H1 (cell line): ENCODE data around the gene CIITA. TPM values are rescaled to one million over a fixed set of nuclear protein-coding genes. Genes with fewer than 3 reads are reported as not detected.

Source experiments
- CTCF ChIA-PET: fragments of 300-600 bp; sonication (Branson Sonifier 250); formaldehyde crosslinking; loops from one replicate; lab custom pipeline; 2021; ENCODE audit not compliant: partially characterized antibody; lab: Charles Lee
- POLR2A ChIA-PET: fragments of 300-600 bp; sonication (Branson Sonifier 250); formaldehyde crosslinking; loops from one replicate; lab custom pipeline; 2021; ENCODE audit warnings: inconsistent platforms; ENCODE audit not compliant: partially characterized antibody; lab: Charles Lee
- DNase-seq, 2 experiments: peaks; one replicate each; pipeline versions ENCODE4 v3.0.0 to v3.0.0-alpha.2; 2010 to 2022; ENCODE audit warnings: low spot score in 2 of 2, low read depth in 1 of 2, mixed read lengths in 1 of 2
- FAIRE-seq: peaks from 2 replicates; lab custom pipeline; 2011; peaks lifted over from hg19 to GRCh38; lab: Jason Lieb, UNC
- H2AFZ ChIP-seq: 2 replicates; pipeline ENCODE4 v1.8.1; 2012; ENCODE audit warnings: low read length, inconsistent platforms
- H2AK5ac ChIP-seq: 2 replicates; pipeline ENCODE4 v1.6.1; 2013; ENCODE audit warnings: low read depth, low read length
- H2BK120ac ChIP-seq: replicated peaks from 2 replicates; pipeline ENCODE3; 2013; ENCODE audit warnings: low read depth, low read length, inconsistent platforms
- H2BK12ac ChIP-seq: 2 replicates; pipeline ENCODE4 v1.6.1; 2013; ENCODE audit warnings: low read depth, low read length
- H2BK15ac ChIP-seq: 2 replicates; pipeline ENCODE4 v1.6.1; 2013; ENCODE audit warnings: low read length
- H2BK20ac ChIP-seq: 2 replicates; pipeline ENCODE4 v1.6.1; 2013; ENCODE audit warnings: low read length
- H2BK5ac ChIP-seq: 2 replicates; pipeline ENCODE4 v1.6.1; 2013; ENCODE audit warnings: low read depth, low read length
- H3K14ac ChIP-seq: 2 replicates; pipeline ENCODE4 v1.6.1; 2013; ENCODE audit warnings: inconsistent platforms; ENCODE audit not compliant: insufficient read length
- H3K18ac ChIP-seq: 2 replicates; pipeline ENCODE4 v1.6.1; 2013; ENCODE audit warnings: low read length; ENCODE audit errors: extremely low read depth
- H3K23ac ChIP-seq: 2 replicates; pipeline ENCODE4 v1.6.1; 2013; ENCODE audit warnings: inconsistent platforms; ENCODE audit not compliant: insufficient read length
- H3K23me2 ChIP-seq: 2 replicates; pipeline ENCODE4 v1.6.1; 2013; ENCODE audit warnings: low read depth, low read length
- H3K27ac ChIP-seq: 2 replicates; pipeline ENCODE4 v1.6.1; 2011; ENCODE audit warnings: low read depth, low read length, inconsistent platforms
- H3K27me3 ChIP-seq, 4 experiments: replicated peaks in 1 of 4; 1 replicate in 1 of 4; 2 replicates in 3 of 4; pipeline versions ENCODE4 v1.6.1 to v1.8.1; 2011 to 2013; ENCODE audit warnings: low read length in 3 of 4, mild to moderate bottlenecking in 3 of 4, inconsistent platforms in 2 of 4, mixed read lengths in 2 of 4, moderate library complexity in 1 of 4; ENCODE audit not compliant: control insufficient read depth in 3 of 4, insufficient read depth in 3 of 4; ENCODE audit errors: extremely low read depth in 1 of 4
- H3K36me3 ChIP-seq, 4 experiments: 2 replicates each; pipeline versions ENCODE4 v1.6.1 to v1.8.1; 2011 to 2013; ENCODE audit warnings: mild to moderate bottlenecking in 4 of 4, low read length in 3 of 4, moderate library complexity in 2 of 4, control low read depth in 1 of 4, inconsistent platforms in 1 of 4; ENCODE audit not compliant: insufficient read depth in 4 of 4, control insufficient read depth in 2 of 4
- H3K4ac ChIP-seq: replicated peaks from 2 replicates; pipeline ENCODE3; 2013; ENCODE audit warnings: low read length, low read depth, mixed read lengths, inconsistent platforms; ENCODE audit not compliant: insufficient read length
- H3K4me1 ChIP-seq, 4 experiments: replicated peaks in 1 of 4; 1 replicate in 1 of 4; 2 replicates in 3 of 4; pipeline versions ENCODE4 v1.6.1 to v1.8.1; 2011 to 2013; ENCODE audit warnings: low read length in 3 of 4, inconsistent platforms in 2 of 4, mixed read lengths in 1 of 4; ENCODE audit not compliant: insufficient read depth in 4 of 4, control insufficient read depth in 3 of 4
- H3K4me2 ChIP-seq, 2 experiments: 2 replicates each; pipeline versions ENCODE4 v1.6.1 to v1.8.1; 2011 to 2013; ENCODE audit warnings: low read depth in 2 of 2, low read length in 2 of 2, control low read depth in 1 of 2, inconsistent platforms in 1 of 2, mild to moderate bottlenecking in 1 of 2; ENCODE audit not compliant: insufficient read depth in 1 of 2
- H3K4me3 ChIP-seq, 4 experiments: fragments of 200-600, 300-600 bp in 1 of 4; sonication (generic), shearing (Covaris generic), sonication (Bioruptor Twin) in 1 of 4; 2 replicates each; pipeline versions ENCODE4 v1.5.1 to v1.8.1; 2011 to 2016; ENCODE audit warnings: low read length in 4 of 4, low read depth in 3 of 4, control low read depth in 2 of 4, inconsistent platforms in 2 of 4, mild to moderate bottlenecking in 2 of 4, mixed read lengths in 1 of 4, moderate library complexity in 1 of 4; ENCODE audit not compliant: insufficient read depth in 2 of 4; ENCODE audit errors: extremely low read depth in 1 of 4
- H3K56ac ChIP-seq: replicated peaks from 2 replicates; pipeline ENCODE3; 2013; ENCODE audit warnings: low read depth, mild to moderate bottlenecking, mixed read lengths, low read length, inconsistent platforms; ENCODE audit not compliant: insufficient read length
- H3K79me1 ChIP-seq: 2 replicates; pipeline ENCODE4 v1.6.1; 2013; ENCODE audit warnings: low read depth, low read length, control low read depth
- H3K79me2 ChIP-seq, 2 experiments: 2 replicates each; pipeline versions ENCODE4 v1.6.1 to v1.8.1; 2012 to 2013; ENCODE audit warnings: low read length in 2 of 2, mild to moderate bottlenecking in 2 of 2, inconsistent platforms in 1 of 2; ENCODE audit not compliant: insufficient read depth in 2 of 2, control insufficient read depth in 1 of 2
- H3K9ac ChIP-seq, 4 experiments: replicated peaks in 1 of 4; 1 replicate in 1 of 4; 2 replicates in 3 of 4; pipeline versions ENCODE4 v1.6.1 to v1.8.1; 2011 to 2013; ENCODE audit warnings: low read depth in 3 of 4, low read length in 3 of 4, control low read depth in 2 of 4, mild to moderate bottlenecking in 2 of 4, moderate library complexity in 2 of 4, inconsistent platforms in 1 of 4; ENCODE audit errors: extremely low read depth in 1 of 4
- H3K9me3 ChIP-seq, 2 experiments: 2 replicates each; pipeline versions ENCODE4 v1.6.1 to v1.8.1; 2012 to 2013; ENCODE audit warnings: mild to moderate bottlenecking in 2 of 2, moderate library complexity in 2 of 2, control low read depth in 1 of 2, inconsistent platforms in 1 of 2, low read depth in 1 of 2, low read length in 1 of 2, mixed read lengths in 1 of 2; ENCODE audit not compliant: insufficient read depth in 2 of 2
- H4K20me1 ChIP-seq, 2 experiments: replicated peaks in 1 of 2; 2 replicates each; pipeline versions ENCODE3 to v1.8.1; 2011 to 2013; ENCODE audit warnings: inconsistent platforms in 2 of 2, low read length in 2 of 2, mild to moderate bottlenecking in 1 of 2; ENCODE audit not compliant: insufficient read depth in 2 of 2, control insufficient read depth in 1 of 2
- H4K5ac ChIP-seq: 2 replicates; pipeline ENCODE4 v1.6.1; 2013; ENCODE audit warnings: low read length, low read depth, mixed read lengths, inconsistent platforms; ENCODE audit not compliant: insufficient read length
- H4K8ac ChIP-seq: 2 replicates; pipeline ENCODE4 v1.8.0; 2013; ENCODE audit warnings: mild to moderate bottlenecking, moderate library complexity, low read length, inconsistent platforms; ENCODE audit not compliant: insufficient read depth; ENCODE audit errors: extremely low read depth
- H4K91ac ChIP-seq: replicated peaks from 2 replicates; pipeline ENCODE3; 2013; ENCODE audit warnings: low read length, mixed read lengths, inconsistent platforms; ENCODE audit not compliant: insufficient read length
- ATF3 ChIP-seq: IDR thresholded peaks from 2 replicates; pipeline ENCODE4 v1.6.1; 2011; ENCODE audit warnings: low read depth, mild to moderate bottlenecking, low read length; ENCODE audit not compliant: insufficient read depth
- CHD2 ChIP-seq: IDR thresholded peaks from 2 replicates; pipeline ENCODE4 v1.6.1; 2012; ENCODE audit warnings: low read length, improper control_type of control experiment
- E2F6 ChIP-seq: IDR thresholded peaks from 2 replicates; pipeline ENCODE4 v1.6.1; 2012; ENCODE audit warnings: inconsistent platforms
- GABPA ChIP-seq: IDR thresholded peaks from 2 replicates; pipeline ENCODE4 v1.6.1; 2011; ENCODE audit warnings: mild to moderate bottlenecking, low read length, moderate library complexity, borderline replicate concordance; ENCODE audit not compliant: insufficient read depth
- PHF8 ChIP-seq: fragments of 200-600 bp; sonication (generic); conservative IDR thresholded peaks from 2 replicates; pipeline ENCODE4 v1.7.1; 2012; ENCODE audit warnings: low read depth, mild to moderate bottlenecking, inconsistent platforms, low read length, moderate library complexity
- POLR2AphosphoS5 ChIP-seq: IDR thresholded peaks from 2 replicates; pipeline ENCODE4 v1.6.1; 2011; ENCODE audit warnings: low read depth, low read length
- RAD21 ChIP-seq, 2 experiments: IDR thresholded peaks in 1 of 2; conservative IDR thresholded peaks in 1 of 2; 2 replicates each; pipeline ENCODE4 v1.6.1; 2011; ENCODE audit warnings: low read depth in 2 of 2, low read length in 2 of 2, improper control_type of control experiment in 1 of 2, inconsistent platforms in 1 of 2, mild to moderate bottlenecking in 1 of 2, moderate library complexity in 1 of 2
- USF2 ChIP-seq: IDR thresholded peaks from 2 replicates; pipeline ENCODE4 v1.6.1; 2011; ENCODE audit warnings: low read length, improper control_type of control experiment
- WGBS, 2 experiments: shearing (Covaris generic) in 1 of 2; methylation state at CpG; one replicate each; pipeline versions ENCODE4 v1.1.6 to v1.1.7; 2013 to 2015; ENCODE audit warnings: low lambda C conversion rate in 2 of 2, mixed read lengths in 2 of 2, inconsistent platforms in 1 of 2, low coverage in 1 of 2, missing lambda C conversion rate in 1 of 2; ENCODE audit not compliant: insufficient replicate concordance in 2 of 2, insufficient coverage in 1 of 2, insufficient read length in 1 of 2; ENCODE audit errors: extremely low coverage in 1 of 2, missing lambda C conversion rate in 1 of 2; 5-methylcytosine and 5-hydroxymethylcytosine counted together
- polyA plus RNA-seq, 7 experiments: library from polyadenylated mRNA; depleted of rRNA in 3 of 7; stranded (reverse) in 5 of 7; unstranded in 2 of 7; fragments of >200 nt in 5 of 7; fragments of 200-250 nt in 2 of 7; gene quantifications; 1 replicate in 5 of 7; 2 replicates in 1 of 7; 4 replicates in 1 of 7; pipeline versions ENCODE4 v1.2.1 to v1.2.3, GENCODE V29; 2011 to 2013; ENCODE audit warnings: missing spikeins in 2 of 7, mixed read lengths in 2 of 7
- total RNA-seq: library from RNA; stranded (reverse); fragmentation: NEBNext Ultra II Directional; extraction: Animal tissue kit (Norgen Biotek cat#: 25700); gene quantifications from 2 replicates; pipeline ENCODE4 v1.2.1, GENCODE V29; 2021

The CIITA gene
- total and polyA plus RNA-seq, 2 of the 8 experiments (the other 6 are each of a cell fraction or from before 2014, with no cell fraction given) = 0.07 to 0.17 TPM

GRCh38 chr16:10954903-10955302 lies 77.9 kb downstream of the CIITA start:
- DNase-seq (no peak), FAIRE-seq (no peak)
- peaks cover 0 to 28% of the 10 kb centered on the region in 2 experiments; a peak in 1 of 4 replicates for H3K79me2 ChIP-seq
- H3K4me3 ChIP-seq = no peak overlapping the region
- peaks cover 3% of the 10 kb centered on the region; the same call in 1 of the 2 replicates for H3K79me1 ChIP-seq
- peaks cover 3 to 10% (median 7%) of the 10 kb centered on the region in 4 experiments; a peak in 6 of 7 replicates for H3K4me1 ChIP-seq
- peaks cover 7 to 9% of the 10 kb centered on the region in 2 experiments for H4K20me1 ChIP-seq
- no peak overlapping the region for H3K27ac ChIP-seq
- no peaks in the 10 kb centered on the region for H3K23me2 ChIP-seq
- H3K4ac ChIP-seq = no peak overlapping the region
- no peak overlapping the region for H2AK5ac ChIP-seq
- ChIA-PET CTCF (interaction anchor here (0.8 to 7.8 kb wide), 12 partner anchors 9 to 452 kb away, joined by 3 to 117 read pairs (median 4); partner anchors contain the start of gene SOCS1), POLR2A (interaction anchor here (1.0 to 1.5 kb wide), 2 partner anchors 25 to 300 kb away, joined by 3 read pairs; no protein-coding TSS in a partner anchor)
- no peak overlapping the region for H4K8ac ChIP-seq
- H2AFZ ChIP-seq = no peak overlapping the region
- no peaks in the 10 kb centered on the region for H3K36me3 ChIP-seq
- no peak overlapping the region for H4K5ac ChIP-seq
- no peak overlapping the region for H2BK15ac ChIP-seq
- WGBS, 2 experiments = 96% methylated on average over 7 of the region's 7 CpGs; no CpG with 5 or more reads in 1 of the 2 experiments
- H3K9me3 ChIP-seq = no peaks in the 10 kb centered on the region
- H2BK20ac ChIP-seq = no peak overlapping the region
- H3K27me3 ChIP-seq = no peaks in the 10 kb centered on the region
- no peak overlapping the region for H3K4me2 ChIP-seq
- no peak overlapping the region for H3K56ac ChIP-seq
- no peak overlapping the region for H3K14ac ChIP-seq
- H4K91ac ChIP-seq = no peak overlapping the region
- H3K9ac ChIP-seq = no peak overlapping the region
- no peak overlapping the region for H2BK5ac ChIP-seq
- H2BK120ac ChIP-seq = no peak overlapping the region
- H2BK12ac ChIP-seq = no peak overlapping the region
- H3K23ac ChIP-seq = no peak overlapping the region
- no peak overlapping the region for H3K18ac ChIP-seq
- TF ChIP-seq USF2 (no peak), E2F6 (no peak), CHD2 (no peak), RAD21 (IDR thresholded peaks at IDR 0.05 in 1 of 2, conservative IDR thresholded peaks at IDR 0.05 in 1 of 2; ENCODE audit: low read depth in 2 of 2, low read length in 2 of 2) (no peak), ATF3 (no peak), PHF8 (no peak), POLR2AphosphoS5 (no peak), GABPA (no peak)
